IMR-90 (cell line): ENCODE results near the gene NEURL1. TPM values are rescaled to one million over a fixed set of nuclear protein-coding genes. Genes with fewer than 3 reads are reported as not detected.

ENCODE experiments used
- ATAC-seq: fragments of 200-7000 bp; cut with Tn5 transposase; 2 replicates; pipeline ENCODE4 v1.9.1; 2020; ENCODE audit warnings: low read depth, mild to moderate bottlenecking, moderate library complexity
- BruUV-seq: library from RNA; stranded (reverse); fragments of 400-500 nt; replicated peaks from 2 replicates; lab custom pipeline; 2021; lab: Mats Ljungman, UMichigan
- CTCF ChIA-PET: fragments of 300-600 bp; formaldehyde crosslinking; extraction: SDS; loops from one replicate; lab custom pipeline; 2021; ENCODE audit warnings: antibody characterized with exemption; lab: Yijun Ruan, JAX
- POLR2A ChIA-PET: fragments of 300-600 bp; sonication (Branson Sonifier 250); formaldehyde crosslinking; loops from one replicate; lab custom pipeline; 2022; ENCODE audit warnings: antibody characterized with exemption; ENCODE audit not compliant: unreplicated experiment; lab: Charles Lee
- DNase-seq: peaks from one replicate; pipeline ENCODE4 v3.0.0; 2013
- H2AFZ ChIP-seq: replicated peaks from 2 replicates; pipeline ENCODE3; 2013; ENCODE audit warnings: low read length, mild to moderate bottlenecking; ENCODE audit not compliant: poor library complexity
- H2AK5ac ChIP-seq: 2 replicates; pipeline ENCODE4 v1.6.1; 2013; ENCODE audit warnings: low read depth, low read length, inconsistent platforms
- H2AK9ac ChIP-seq: replicated peaks from 2 replicates; pipeline ENCODE3; 2013; ENCODE audit warnings: mild to moderate bottlenecking, low read depth, low read length, moderate library complexity; ENCODE audit not compliant: poor library complexity
- H2BK120ac ChIP-seq: 2 replicates; pipeline ENCODE4 v1.6.1; 2013; ENCODE audit warnings: low read depth, low read length, inconsistent platforms
- H2BK15ac ChIP-seq: 3 replicates; pipeline ENCODE4 v1.6.1; 2013; ENCODE audit warnings: low read depth, low read length, inconsistent platforms
- H2BK20ac ChIP-seq: 2 replicates; pipeline ENCODE4 v1.6.1; 2013; ENCODE audit warnings: low read depth, mild to moderate bottlenecking, inconsistent platforms, low read length, moderate library complexity
- H2BK5ac ChIP-seq: 2 replicates; pipeline ENCODE4 v1.6.1; 2013; ENCODE audit warnings: mild to moderate bottlenecking, low read depth, low read length, inconsistent platforms; ENCODE audit not compliant: poor library complexity, severe bottlenecking
- H3K14ac ChIP-seq: replicated peaks from 2 replicates; pipeline ENCODE4 v1.6.1; 2013; ENCODE audit warnings: low read depth, low read length, inconsistent platforms
- H3K18ac ChIP-seq: 2 replicates; pipeline ENCODE4 v1.6.1; 2013; ENCODE audit warnings: low read depth, low read length, control low read depth
- H3K23ac ChIP-seq: 2 replicates; pipeline ENCODE4 v1.6.1; 2013; ENCODE audit warnings: low read depth, low read length, inconsistent platforms
- H3K27ac ChIP-seq: 2 replicates; pipeline ENCODE4 v1.5.1; 2013; ENCODE audit warnings: mild to moderate bottlenecking, control low read depth, low read length; ENCODE audit not compliant: insufficient read depth
- H3K27me3 ChIP-seq: 2 replicates; pipeline ENCODE4 v1.6.1; 2013; ENCODE audit warnings: low read length; ENCODE audit not compliant: control insufficient read depth, insufficient read depth
- H3K36me3 ChIP-seq: 2 replicates; pipeline ENCODE4 v1.6.1; 2013; ENCODE audit warnings: low read length, mixed read lengths; ENCODE audit not compliant: control insufficient read depth, insufficient read depth
- H3K4ac ChIP-seq: 2 replicates; pipeline ENCODE4 v1.6.1; 2013; ENCODE audit warnings: low read depth, low read length, inconsistent platforms
- H3K4me1 ChIP-seq: 2 replicates; pipeline ENCODE4 v1.6.1; 2013; ENCODE audit warnings: low read length, mixed read lengths; ENCODE audit not compliant: control insufficient read depth, insufficient read depth
- H3K4me2 ChIP-seq: 2 replicates; pipeline ENCODE4 v1.6.1; 2013; ENCODE audit warnings: low read depth, mild to moderate bottlenecking, control low read depth, low read length, moderate library complexity
- H3K4me3 ChIP-seq: 2 replicates; pipeline ENCODE4 v1.5.1; 2013; ENCODE audit warnings: low read depth, mild to moderate bottlenecking, control low read depth, low read length, moderate library complexity; ENCODE audit not compliant: insufficient read depth
- H3K56ac ChIP-seq: 2 replicates; pipeline ENCODE4 v1.6.1; 2013; ENCODE audit warnings: low read length, inconsistent platforms; ENCODE audit not compliant: insufficient read depth; ENCODE audit errors: extremely low read depth
- H3K79me1 ChIP-seq, 2 experiments: 2 replicates each; pipeline ENCODE4 v1.6.1; 2013; ENCODE audit warnings: low read length in 2 of 2, inconsistent platforms in 1 of 2, low read depth in 1 of 2
- H3K9ac ChIP-seq: 2 replicates; pipeline ENCODE4 v1.6.1; 2013; ENCODE audit warnings: low read depth, low read length, control low read depth
- H3K9me1 ChIP-seq: 2 replicates; pipeline ENCODE4 v1.6.1; 2013; ENCODE audit warnings: low read length, inconsistent platforms; ENCODE audit not compliant: insufficient read depth
- H3K9me3 ChIP-seq: 2 replicates; pipeline ENCODE4 v1.6.1; 2013; ENCODE audit warnings: low read length; ENCODE audit not compliant: control insufficient read depth, insufficient read depth
- H4K20me1 ChIP-seq: 2 replicates; pipeline ENCODE4 v1.6.1; 2013; ENCODE audit warnings: low read length, inconsistent platforms; ENCODE audit not compliant: insufficient read depth
- H4K5ac ChIP-seq: 2 replicates; pipeline ENCODE4 v1.6.1; 2013; ENCODE audit warnings: mild to moderate bottlenecking, low read depth, low read length, control low read depth
- H4K8ac ChIP-seq, 2 experiments: 2 replicates each; pipeline ENCODE4 v1.6.1; 2013; ENCODE audit warnings: low read depth in 2 of 2, low read length in 2 of 2, control low read depth in 1 of 2, inconsistent platforms in 1 of 2
- H4K91ac ChIP-seq: 2 replicates; pipeline ENCODE4 v1.6.1; 2013; ENCODE audit warnings: low read depth, low read length, inconsistent platforms; ENCODE audit not compliant: insufficient read depth
- BHLHE40 ChIP-seq: fragments of 150-350 bp; IDR thresholded peaks from 2 replicates; pipeline ENCODE4 v1.6.1; 2016; ENCODE audit warnings: mild to moderate bottlenecking, low read depth, low read length
- CEBPB ChIP-seq: IDR thresholded peaks from 2 replicates; pipeline ENCODE4 v1.6.1; 2012; ENCODE audit warnings: low read depth, low read length, improper control_type of control experiment
- CHD1 ChIP-seq: IDR thresholded peaks from 2 replicates; pipeline ENCODE4 v1.6.1; 2012; ENCODE audit warnings: low read depth, low read length, improper control_type of control experiment
- CTCF ChIP-seq: conservative IDR thresholded peaks from 2 replicates; pipeline ENCODE4 v1.5.1; 2012; ENCODE audit warnings: mild to moderate bottlenecking, low read depth, low read length, improper control_type of control experiment
- ELK1 ChIP-seq: fragments of 150-350 bp; IDR thresholded peaks from 2 replicates; pipeline ENCODE4 v1.6.1; 2016; ENCODE audit warnings: low read depth, mild to moderate bottlenecking, low read length, moderate library complexity, borderline replicate concordance
- MAFK ChIP-seq: IDR thresholded peaks from 2 replicates; pipeline ENCODE4 v1.6.1; 2012; ENCODE audit warnings: low read depth, low read length, improper control_type of control experiment
- MAZ ChIP-seq: IDR thresholded peaks from 2 replicates; pipeline ENCODE4 v1.6.1; 2012; ENCODE audit warnings: low read depth, mild to moderate bottlenecking, low read length, improper control_type of control experiment, moderate library complexity, borderline replicate concordance
- MXI1 ChIP-seq: IDR thresholded peaks from 2 replicates; pipeline ENCODE4 v1.6.1; 2012; ENCODE audit warnings: low read depth, mild to moderate bottlenecking, low read length, moderate library complexity, borderline replicate concordance
- NFE2L2 ChIP-seq: fragments of 150-350 bp; IDR thresholded peaks from 2 replicates; pipeline ENCODE4 v1.6.1; 2016; ENCODE audit warnings: low read depth, mild to moderate bottlenecking, low read length
- POLR2A ChIP-seq: IDR thresholded peaks from 2 replicates; pipeline ENCODE4 v1.6.1; 2012; ENCODE audit warnings: mild to moderate bottlenecking, low read depth, low read length
- RAD21 ChIP-seq: IDR thresholded peaks from 2 replicates; pipeline ENCODE4 v1.6.1; 2012; ENCODE audit warnings: low read length, improper control_type of control experiment
- RCOR1 ChIP-seq: IDR thresholded peaks from 2 replicates; pipeline ENCODE4 v1.6.1; 2012; ENCODE audit warnings: mild to moderate bottlenecking, low read length, improper control_type of control experiment; ENCODE audit not compliant: insufficient replicate concordance
- RFX5 ChIP-seq: IDR thresholded peaks from 2 replicates; pipeline ENCODE4 v1.8.0; 2012; ENCODE audit warnings: low read depth, mild to moderate bottlenecking, low read length, moderate library complexity
- SMC3 ChIP-seq: fragments of 150-350 bp; IDR thresholded peaks from 2 replicates; pipeline ENCODE4 v1.6.1; 2016; ENCODE audit warnings: low read depth, mild to moderate bottlenecking, antibody characterized with exemption, low read length, moderate library complexity
- USF2 ChIP-seq: fragments of 150-350 bp; IDR thresholded peaks from 2 replicates; pipeline ENCODE4 v1.6.1; 2017; ENCODE audit warnings: mild to moderate bottlenecking, antibody characterized with exemption, low read length, low read depth
- WGBS, 2 experiments: methylation state at CpG; one replicate each; pipeline versions ENCODE4 v1.1.5 to v1.1.7; 2013; ENCODE audit warnings: missing lambda C conversion rate in 2 of 2; ENCODE audit not compliant: insufficient read length in 1 of 2; ENCODE audit errors: extremely low coverage in 2 of 2; 5-methylcytosine and 5-hydroxymethylcytosine counted together
- dilution Hi-C: fragments of 300-500 bp; cut with HindIII; formaldehyde crosslinking; loops from one replicate; pipeline ENCODE4 v1.14.3; 2018; ENCODE audit warnings: low sequenced_read_pairs; ENCODE audit not compliant: unreplicated experiment
- in situ Hi-C: fragments of 300-500 bp; cut with MboI; formaldehyde crosslinking; loops from 3 replicates; pipeline ENCODE4 v1.14.3; 2019; ENCODE audit warnings: low sequenced_read_pairs, inconsistent platforms, mixed read lengths
- intact Hi-C: fragments of 100-400 bp; cut with micrococcal nuclease; formaldehyde crosslinking; loops from 2 replicates; pipeline ENCODE4 v1.10.0; 2022
- polyA plus RNA-seq, 3 experiments: library from polyadenylated mRNA; depleted of rRNA; stranded (reverse); fragments of >200 nt; gene quantifications; 2 replicates each; pipeline ENCODE4 v1.2.3, GENCODE V29; 2012; ENCODE audit warnings: low replicate concordance in 1 of 3
- total RNA-seq: library from RNA; depleted of rRNA; stranded (reverse); fragments of >200 nt; gene quantifications from 2 replicates; pipeline ENCODE4 v1.2.3, GENCODE V29; 2012

NEURL1 gene
- total and polyA plus RNA-seq, 2 of the 4 experiments (the other 2 are of a cell fraction) = 0.36 to 0.82 TPM

- H2AK9ac ChIP-seq = no peak overlapping the region
- WGBS, 2 experiments = 93% methylated on average over 8 of the region's 20 CpGs; no CpG with 5 or more reads in 1 of the 2 experiments
- H4K5ac ChIP-seq = no peak overlapping the region
- TF ChIP-seq SMC3 = no peak
- no peak for TF ChIP-seq RFX5
- TF ChIP-seq USF2 = no peak
- no peak for TF ChIP-seq RCOR1
- TF ChIP-seq NFE2L2 = no peak
- TF ChIP-seq CEBPB = no peak
- no peak for TF ChIP-seq BHLHE40
- TF ChIP-seq ELK1 = no peak
- no peak for TF ChIP-seq MAZ
- no peak for TF ChIP-seq CTCF
- TF ChIP-seq MAFK = no peak
- no peak for TF ChIP-seq CHD1
- TF ChIP-seq MXI1 = no peak
- TF ChIP-seq POLR2A = no peak
- no peak for TF ChIP-seq RAD21
- intact Hi-C loops (no loop called here), in situ Hi-C loops (no loop called here), dilution Hi-C loops (no loop called here)
- no peak overlapping the region for H2BK20ac ChIP-seq
- ATAC-seq = no peak
- no peak overlapping the region for H4K91ac ChIP-seq
- H3K9me1 ChIP-seq = peaks cover 13% of the 10 kb centered on the region
- H3K18ac ChIP-seq = no peak overlapping the region
- ChIA-PET POLR2A (no interaction called here), CTCF (no interaction called here)
- peak overlapping the region; percentile 72; the same call in 1 of the 2 replicates for H2AK5ac ChIP-seq
- no peak overlapping the region for H3K27ac ChIP-seq
- BruUV-seq = no TSS peak
- no peak overlapping the region for H2BK5ac ChIP-seq
- H3K4me1 ChIP-seq = peaks cover 7% of the 10 kb centered on the region
- H3K4ac ChIP-seq = no peak overlapping the region
- H3K9me3 ChIP-seq = no peaks in the 10 kb centered on the region
- no peaks in the 10 kb centered on the region for H3K79me1 ChIP-seq
- H3K9ac ChIP-seq = no peak overlapping the region
- peaks cover 5% of the 10 kb centered on the region for H4K20me1 ChIP-seq
- H3K4me2 ChIP-seq = no peak overlapping the region
- H2BK120ac ChIP-seq = no peak overlapping the region
- DNase-seq = no peak
- no peaks in the 10 kb centered on the region for H3K36me3 ChIP-seq
- H2AFZ ChIP-seq = no peak overlapping the region
- H3K4me3 ChIP-seq = no peak overlapping the region
- no peak overlapping the region for H3K56ac ChIP-seq
- no peak overlapping the region for H4K8ac ChIP-seq
- no peak overlapping the region for H3K14ac ChIP-seq
- H3K23ac ChIP-seq = no peak overlapping the region
- peaks cover 60% of the 10 kb centered on the region for H3K27me3 ChIP-seq
- H2BK15ac ChIP-seq = no peak overlapping the region
Observed at GRCh38 chr10:103552856-103553742, 59.6 kb downstream of the NEURL1 start.
